HepG2 (cell line): ENCODE results near the gene CDHR3. TPM values are rescaled to one million over a fixed set of nuclear protein-coding genes. Genes with fewer than 3 reads are reported as not detected.

Experiments used
- AHR ChIP-seq: IDR thresholded peaks from 2 replicates; pipeline ENCODE4 v1.6.1; 2018; ENCODE audit warnings: missing genetic modification reagents, missing compliant biosample characterization
- ARNT2 ChIP-seq: sonication (generic); formaldehyde crosslinking; IDR thresholded peaks from 2 replicates; pipeline ENCODE4 v1.8.0; 2022; ENCODE audit warnings: mild to moderate bottlenecking, low read depth, missing genetic modification reagents, moderate library complexity
- CCAR2 ChIP-seq: fragments of 200-400 bp; formaldehyde crosslinking; optimal IDR thresholded peaks from 2 replicates; pipeline ENCODE3; 2018; ENCODE audit warnings: low read depth, mild to moderate bottlenecking, low read length, moderate library complexity
- FOXA1 ChIP-seq, 2 experiments: fragments of 450-650 bp in 1 of 2; sonication (generic) in 1 of 2; formaldehyde crosslinking in 1 of 2; IDR thresholded peaks; 2 replicates each; pipeline versions ENCODE4 v1.4.0 to v1.6.1; 2016 to 2020; ENCODE audit warnings: missing genetic modification reagents in 1 of 2
- GTF2F1 ChIP-seq: fragments of 150-350 bp; IDR thresholded peaks from 2 replicates; pipeline ENCODE4 v1.6.1; 2014; ENCODE audit warnings: low read length
- HDAC1 ChIP-seq: sonication (generic); formaldehyde crosslinking; IDR thresholded peaks from 2 replicates; pipeline ENCODE4 v1.5.1; 2020; ENCODE audit warnings: mild to moderate bottlenecking, missing genetic modification reagents
- JDP2 ChIP-seq: sonication (generic); formaldehyde crosslinking; IDR thresholded peaks from 2 replicates; pipeline ENCODE4 v1.8.1; 2022; ENCODE audit warnings: missing genetic modification reagents, borderline replicate concordance
- KLF16 ChIP-seq, 2 experiments: sonication (generic) in 1 of 2; formaldehyde crosslinking in 1 of 2; IDR thresholded peaks; 2 replicates each; pipeline versions ENCODE4 v1.6.1 to v1.8.0; 2016 to 2023; ENCODE audit warnings: missing genetic modification reagents in 2 of 2, missing compliant biosample characterization in 1 of 2
- NR1H2 ChIP-seq: sonication (generic); formaldehyde crosslinking; IDR thresholded peaks from 2 replicates; pipeline ENCODE4 v1.8.1; 2022; ENCODE audit warnings: low read depth, missing genetic modification reagents, borderline replicate concordance
- SOX5 ChIP-seq: IDR thresholded peaks from 2 replicates; pipeline ENCODE4 v1.6.1; 2016; ENCODE audit warnings: borderline replicate concordance
- SPEN ChIP-seq: sonication (generic); formaldehyde crosslinking; IDR thresholded peaks from 2 replicates; pipeline ENCODE4 v1.5.1; 2020; ENCODE audit warnings: low read depth, mild to moderate bottlenecking, missing genetic modification reagents
- SRSF1 ChIP-seq: fragments of 200-400 bp; formaldehyde crosslinking; optimal IDR thresholded peaks from 2 replicates; pipeline ENCODE3; 2017; ENCODE audit warnings: mild to moderate bottlenecking, low read depth, low read length, moderate library complexity
- TRIM24 ChIP-seq: sonication (generic); formaldehyde crosslinking; IDR thresholded peaks from 2 replicates; pipeline ENCODE4 v1.8.0; 2022; ENCODE audit warnings: mild to moderate bottlenecking, missing genetic modification reagents
- ZNF20 ChIP-seq: sonication (generic); formaldehyde crosslinking; IDR thresholded peaks from 2 replicates; pipeline ENCODE4 v1.4.0; 2020; ENCODE audit warnings: mild to moderate bottlenecking, moderate library complexity, missing genetic modification reagents
- ZNF3 ChIP-seq: IDR thresholded peaks from 2 replicates; pipeline ENCODE4 v1.7.0; 2017; ENCODE audit warnings: inconsistent platforms
- ZNF33A ChIP-seq: sonication (generic); formaldehyde crosslinking; IDR thresholded peaks from 2 replicates; pipeline ENCODE4 v1.5.1; 2020; ENCODE audit warnings: missing genetic modification reagents, mild to moderate bottlenecking, moderate library complexity, borderline replicate concordance
- ZNF496 ChIP-seq: sonication (generic); formaldehyde crosslinking; IDR thresholded peaks from 2 replicates; pipeline ENCODE4 v1.8.1; 2023; ENCODE audit warnings: mild to moderate bottlenecking, moderate library complexity, missing genetic modification reagents; ENCODE audit not compliant: insufficient replicate concordance
- ZSCAN30 ChIP-seq: sonication (generic); formaldehyde crosslinking; IDR thresholded peaks from 2 replicates; pipeline ENCODE4 v1.5.0; 2020; ENCODE audit warnings: mild to moderate bottlenecking, missing genetic modification reagents
- polyA plus RNA-seq, 8 experiments: library from polyadenylated mRNA; depleted of rRNA in 3 of 8; stranded (reverse) in 7 of 8; unstranded in 1 of 8; fragments of >200 nt; fragmentation: Illumina TruSeq in 4 of 8; extraction: Trizol in 4 of 8; gene quantifications; 2 replicates each; pipeline versions ENCODE4 v1.2.1 to v1.2.3, GENCODE V29; 2011 to 2016; ENCODE audit warnings: low read depth in 4 of 8, missing spikeins in 1 of 8, mixed read lengths in 1 of 8; ENCODE audit not compliant: insufficient read depth in 1 of 8
- total RNA-seq, 5 experiments: library from RNA; depleted of rRNA; stranded (reverse); fragments of >200 nt; fragmentation: Illumina TruSeq; extraction: Trizol; gene quantifications; 2 replicates each; pipeline ENCODE4 v1.2.3, GENCODE V29; 2016; ENCODE audit warnings: low read depth in 1 of 5
- TF ChIP-seq, protein P1 (sequence below): sonication (generic); formaldehyde crosslinking; IDR thresholded peaks from 2 replicates; pipeline ENCODE4 v1.5.1; 2020; ENCODE audit warnings: missing genetic modification reagents, mild to moderate bottlenecking, borderline replicate concordance
- TF ChIP-seq, protein P2 (sequence below): sonication (generic); formaldehyde crosslinking; conservative IDR thresholded peaks from 2 replicates; pipeline ENCODE4 v1.4.0; 2020; ENCODE audit warnings: missing genetic modification reagents
- TF ChIP-seq, protein P3 (sequence below): sonication (generic); formaldehyde crosslinking; IDR thresholded peaks from 2 replicates; pipeline ENCODE4 v1.5.0; 2020; ENCODE audit warnings: mild to moderate bottlenecking, missing genetic modification reagents, moderate library complexity

The CDHR3 gene
- total and polyA plus RNA-seq, 2 of the 13 experiments (the other 11 are each of a cell fraction or from before 2014, with no cell fraction given), result 6.5 to 11.8 TPM

DNA sequence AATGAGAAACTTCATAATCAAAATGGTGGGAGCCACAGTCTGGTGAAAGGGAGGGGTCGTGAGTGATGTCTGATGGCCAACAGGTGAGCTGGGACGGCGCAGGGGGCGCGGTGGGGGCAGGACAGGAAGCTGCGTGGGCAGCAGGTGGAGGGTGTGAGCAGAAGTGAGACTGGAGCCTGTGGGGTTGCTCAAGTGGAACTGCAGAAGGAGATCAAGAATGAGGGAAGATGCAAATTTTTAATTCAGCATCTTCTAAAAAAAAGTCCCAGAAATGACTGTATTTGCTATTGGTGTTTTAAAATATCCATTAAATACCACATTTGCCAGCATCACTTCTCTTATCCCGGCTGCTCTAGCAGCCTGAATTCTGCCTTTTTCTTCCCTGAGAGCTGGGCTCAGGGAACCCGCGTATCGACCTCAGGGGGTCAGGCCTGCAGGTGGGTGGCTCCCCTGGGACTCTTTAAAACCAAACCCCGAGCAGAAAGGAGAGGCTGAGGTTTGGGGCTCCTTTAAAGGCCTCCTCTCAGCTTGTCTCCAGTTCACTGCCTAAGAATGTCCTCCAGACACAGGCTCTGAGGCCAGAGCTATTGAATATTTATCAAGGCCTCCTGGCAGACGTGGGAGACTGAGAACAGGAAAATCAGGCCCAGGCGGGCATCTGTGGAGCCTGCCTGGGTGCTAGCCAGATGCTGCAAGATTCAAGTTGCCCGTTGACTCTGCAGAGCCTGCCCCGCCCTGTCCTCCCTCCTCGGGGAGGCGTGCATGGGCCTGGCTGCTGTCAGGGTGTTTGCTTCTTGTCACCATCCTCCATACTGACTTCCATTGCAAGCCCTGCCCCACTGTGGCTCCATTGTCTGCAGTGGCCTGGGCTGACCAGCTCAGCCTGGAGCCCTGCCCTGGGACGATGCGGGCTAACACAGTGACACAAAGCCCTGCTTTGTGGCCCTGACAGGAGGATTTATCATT, 95.2 kb downstream of the CDHR3 start (continued):
- TF ChIP-seq, protein P1, sequence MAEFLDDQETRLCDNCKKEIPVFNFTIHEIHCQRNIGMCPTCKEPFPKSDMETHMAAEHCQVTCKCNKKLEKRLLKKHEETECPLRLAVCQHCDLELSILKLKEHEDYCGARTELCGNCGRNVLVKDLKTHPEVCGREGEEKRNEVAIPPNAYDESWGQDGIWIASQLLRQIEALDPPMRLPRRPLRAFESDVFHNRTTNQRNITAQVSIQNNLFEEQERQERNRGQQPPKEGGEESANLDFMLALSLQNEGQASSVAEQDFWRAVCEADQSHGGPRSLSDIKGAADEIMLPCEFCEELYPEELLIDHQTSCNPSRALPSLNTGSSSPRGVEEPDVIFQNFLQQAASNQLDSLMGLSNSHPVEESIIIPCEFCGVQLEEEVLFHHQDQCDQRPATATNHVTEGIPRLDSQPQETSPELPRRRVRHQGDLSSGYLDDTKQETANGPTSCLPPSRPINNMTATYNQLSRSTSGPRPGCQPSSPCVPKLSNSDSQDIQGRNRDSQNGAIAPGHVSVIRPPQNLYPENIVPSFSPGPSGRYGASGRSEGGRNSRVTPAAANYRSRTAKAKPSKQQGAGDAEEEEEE (CRISPR knock-in tag), result no peak
- no peak for TF ChIP-seq TRIM24 (CRISPR knock-in tag)
- no peak for TF ChIP-seq NR1H2
- no peak for TF ChIP-seq ZNF3 (CRISPR knock-in tag)
- peak; percentile 44; the same call in 1 of the 2 replicates for TF ChIP-seq SOX5 (CRISPR knock-in tag)
- no peak for TF ChIP-seq GTF2F1
- TF ChIP-seq KLF16 (CRISPR knock-in tag; IDR thresholded peaks at IDR 0.05), result no peak
- TF ChIP-seq ZNF20, result no peak
- TF ChIP-seq ZNF33A (CRISPR knock-in tag), result no peak
- TF ChIP-seq, protein P2, sequence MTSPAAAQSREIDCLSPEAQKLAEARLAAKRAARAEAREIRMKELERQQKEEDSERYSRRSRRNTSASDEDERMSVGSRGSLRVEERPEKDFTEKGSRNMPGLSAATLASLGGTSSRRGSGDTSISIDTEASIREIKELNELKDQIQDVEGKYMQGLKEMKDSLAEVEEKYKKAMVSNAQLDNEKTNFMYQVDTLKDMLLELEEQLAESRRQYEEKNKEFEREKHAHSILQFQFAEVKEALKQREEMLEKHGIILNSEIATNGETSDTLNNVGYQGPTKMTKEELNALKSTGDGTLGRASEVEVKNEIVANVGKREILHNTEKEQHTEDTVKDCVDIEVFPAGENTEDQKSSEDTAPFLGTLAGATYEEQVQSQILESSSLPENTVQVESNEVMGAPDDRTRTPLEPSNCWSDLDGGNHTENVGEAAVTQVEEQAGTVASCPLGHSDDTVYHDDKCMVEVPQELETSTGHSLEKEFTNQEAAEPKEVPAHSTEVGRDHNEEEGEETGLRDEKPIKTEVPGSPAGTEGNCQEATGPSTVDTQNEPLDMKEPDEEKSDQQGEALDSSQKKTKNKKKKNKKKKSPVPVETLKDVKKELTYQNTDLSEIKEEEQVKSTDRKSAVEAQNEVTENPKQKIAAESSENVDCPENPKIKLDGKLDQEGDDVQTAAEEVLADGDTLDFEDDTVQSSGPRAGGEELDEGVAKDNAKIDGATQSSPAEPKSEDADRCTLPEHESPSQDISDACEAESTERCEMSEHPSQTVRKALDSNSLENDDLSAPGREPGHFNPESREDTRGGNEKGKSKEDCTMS (CRISPR knock-in tag), result no peak
- no peak for TF ChIP-seq AHR (CRISPR knock-in tag)
- TF ChIP-seq ARNT2 (CRISPR knock-in tag), result no peak
- TF ChIP-seq SRSF1, result no peak
- TF ChIP-seq JDP2, result no peak
- TF ChIP-seq FOXA1 (IDR thresholded peaks at IDR 0.05), result no peak
- TF ChIP-seq FOXA1 (CRISPR knock-in tag; IDR thresholded peaks at IDR 0.05), result 0 out of 2 replicates have a peak, but pooled peaks have one; percentile 7
- TF ChIP-seq SPEN (CRISPR knock-in tag), result no peak
- TF ChIP-seq ZNF496 (CRISPR knock-in tag), result no peak
- no peak for TF ChIP-seq CCAR2
- TF ChIP-seq, protein P3, sequence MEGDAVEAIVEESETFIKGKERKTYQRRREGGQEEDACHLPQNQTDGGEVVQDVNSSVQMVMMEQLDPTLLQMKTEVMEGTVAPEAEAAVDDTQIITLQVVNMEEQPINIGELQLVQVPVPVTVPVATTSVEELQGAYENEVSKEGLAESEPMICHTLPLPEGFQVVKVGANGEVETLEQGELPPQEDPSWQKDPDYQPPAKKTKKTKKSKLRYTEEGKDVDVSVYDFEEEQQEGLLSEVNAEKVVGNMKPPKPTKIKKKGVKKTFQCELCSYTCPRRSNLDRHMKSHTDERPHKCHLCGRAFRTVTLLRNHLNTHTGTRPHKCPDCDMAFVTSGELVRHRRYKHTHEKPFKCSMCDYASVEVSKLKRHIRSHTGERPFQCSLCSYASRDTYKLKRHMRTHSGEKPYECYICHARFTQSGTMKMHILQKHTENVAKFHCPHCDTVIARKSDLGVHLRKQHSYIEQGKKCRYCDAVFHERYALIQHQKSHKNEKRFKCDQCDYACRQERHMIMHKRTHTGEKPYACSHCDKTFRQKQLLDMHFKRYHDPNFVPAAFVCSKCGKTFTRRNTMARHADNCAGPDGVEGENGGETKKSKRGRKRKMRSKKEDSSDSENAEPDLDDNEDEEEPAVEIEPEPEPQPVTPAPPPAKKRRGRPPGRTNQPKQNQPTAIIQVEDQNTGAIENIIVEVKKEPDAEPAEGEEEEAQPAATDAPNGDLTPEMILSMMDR (CRISPR knock-in tag), result peak; percentile 24; the same call in 1 of the 2 replicates
- no peak for TF ChIP-seq HDAC1 (CRISPR knock-in tag)
- no peak for TF ChIP-seq ZSCAN30 (CRISPR knock-in tag)
